Measurements from ENCODE around the gene PTPN6.

DNA sequence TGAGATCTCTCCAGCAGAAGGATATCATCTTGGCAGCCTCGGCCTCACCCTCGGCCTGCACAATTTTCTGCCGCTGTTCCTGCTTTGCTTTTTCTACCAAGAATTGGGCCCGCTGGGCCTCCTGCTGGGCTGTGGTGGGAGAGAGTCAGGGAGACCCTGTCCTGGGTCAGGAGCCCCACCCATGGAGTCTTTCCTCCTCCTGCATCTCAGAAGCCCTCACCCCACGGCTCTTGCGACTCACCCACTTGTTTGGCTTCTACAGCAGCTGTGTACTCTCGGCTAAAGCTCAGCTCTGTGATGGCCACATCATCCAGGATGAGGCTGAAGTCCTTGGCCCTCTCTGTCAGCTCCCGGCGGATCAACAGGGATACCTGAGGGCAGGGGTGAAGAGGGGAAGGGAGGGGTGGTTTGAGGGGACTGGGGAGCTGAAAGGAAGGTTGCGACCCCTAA, 16.5 kb downstream of the PTPN6 start:
- TF ChIP-seq, protein P1, sequence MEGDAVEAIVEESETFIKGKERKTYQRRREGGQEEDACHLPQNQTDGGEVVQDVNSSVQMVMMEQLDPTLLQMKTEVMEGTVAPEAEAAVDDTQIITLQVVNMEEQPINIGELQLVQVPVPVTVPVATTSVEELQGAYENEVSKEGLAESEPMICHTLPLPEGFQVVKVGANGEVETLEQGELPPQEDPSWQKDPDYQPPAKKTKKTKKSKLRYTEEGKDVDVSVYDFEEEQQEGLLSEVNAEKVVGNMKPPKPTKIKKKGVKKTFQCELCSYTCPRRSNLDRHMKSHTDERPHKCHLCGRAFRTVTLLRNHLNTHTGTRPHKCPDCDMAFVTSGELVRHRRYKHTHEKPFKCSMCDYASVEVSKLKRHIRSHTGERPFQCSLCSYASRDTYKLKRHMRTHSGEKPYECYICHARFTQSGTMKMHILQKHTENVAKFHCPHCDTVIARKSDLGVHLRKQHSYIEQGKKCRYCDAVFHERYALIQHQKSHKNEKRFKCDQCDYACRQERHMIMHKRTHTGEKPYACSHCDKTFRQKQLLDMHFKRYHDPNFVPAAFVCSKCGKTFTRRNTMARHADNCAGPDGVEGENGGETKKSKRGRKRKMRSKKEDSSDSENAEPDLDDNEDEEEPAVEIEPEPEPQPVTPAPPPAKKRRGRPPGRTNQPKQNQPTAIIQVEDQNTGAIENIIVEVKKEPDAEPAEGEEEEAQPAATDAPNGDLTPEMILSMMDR (IDR thresholded peaks at IDR 0.05; ENCODE audit: poor library complexity, severe bottlenecking): no peak
- TF ChIP-seq POLR2AphosphoS5 (IDR thresholded peaks at IDR 0.05) (no peak), EP300 (conservative IDR thresholded peaks at IDR 0.05; ENCODE audit: poor library complexity, severe bottlenecking) (no peak), RAD21 (conservative IDR thresholded peaks at IDR 0.05) (no peak), EZH2 (IDR thresholded peaks at IDR 0.05; ENCODE audit: borderline replicate concordance, insufficient read depth, low read length, poor library complexity, severe bottlenecking) (no peak), TAF1 (IDR thresholded peaks at IDR 0.05; ENCODE audit: low read depth) (no peak)
- TF ChIP-seq, protein P2, sequence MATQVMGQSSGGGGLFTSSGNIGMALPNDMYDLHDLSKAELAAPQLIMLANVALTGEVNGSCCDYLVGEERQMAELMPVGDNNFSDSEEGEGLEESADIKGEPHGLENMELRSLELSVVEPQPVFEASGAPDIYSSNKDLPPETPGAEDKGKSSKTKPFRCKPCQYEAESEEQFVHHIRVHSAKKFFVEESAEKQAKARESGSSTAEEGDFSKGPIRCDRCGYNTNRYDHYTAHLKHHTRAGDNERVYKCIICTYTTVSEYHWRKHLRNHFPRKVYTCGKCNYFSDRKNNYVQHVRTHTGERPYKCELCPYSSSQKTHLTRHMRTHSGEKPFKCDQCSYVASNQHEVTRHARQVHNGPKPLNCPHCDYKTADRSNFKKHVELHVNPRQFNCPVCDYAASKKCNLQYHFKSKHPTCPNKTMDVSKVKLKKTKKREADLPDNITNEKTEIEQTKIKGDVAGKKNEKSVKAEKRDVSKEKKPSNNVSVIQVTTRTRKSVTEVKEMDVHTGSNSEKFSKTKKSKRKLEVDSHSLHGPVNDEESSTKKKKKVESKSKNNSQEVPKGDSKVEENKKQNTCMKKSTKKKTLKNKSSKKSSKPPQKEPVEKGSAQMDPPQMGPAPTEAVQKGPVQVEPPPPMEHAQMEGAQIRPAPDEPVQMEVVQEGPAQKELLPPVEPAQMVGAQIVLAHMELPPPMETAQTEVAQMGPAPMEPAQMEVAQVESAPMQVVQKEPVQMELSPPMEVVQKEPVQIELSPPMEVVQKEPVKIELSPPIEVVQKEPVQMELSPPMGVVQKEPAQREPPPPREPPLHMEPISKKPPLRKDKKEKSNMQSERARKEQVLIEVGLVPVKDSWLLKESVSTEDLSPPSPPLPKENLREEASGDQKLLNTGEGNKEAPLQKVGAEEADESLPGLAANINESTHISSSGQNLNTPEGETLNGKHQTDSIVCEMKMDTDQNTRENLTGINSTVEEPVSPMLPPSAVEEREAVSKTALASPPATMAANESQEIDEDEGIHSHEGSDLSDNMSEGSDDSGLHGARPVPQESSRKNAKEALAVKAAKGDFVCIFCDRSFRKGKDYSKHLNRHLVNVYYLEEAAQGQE (IDR thresholded peaks at IDR 0.05; ENCODE audit: borderline replicate concordance): no peak
